ENCODE results near the gene ABCG2.
"Not testable (repeated sequence)": the region's sequence is repeated elsewhere in the genome, so short reads cannot be mapped to it uniquely, and the experiment has no call there.

Gene ABCG2

GRCh38 chr4:88109123-88109881, 49.1 kb downstream of the ABCG2 start:
- DNase-seq, result no peak

DNA sequence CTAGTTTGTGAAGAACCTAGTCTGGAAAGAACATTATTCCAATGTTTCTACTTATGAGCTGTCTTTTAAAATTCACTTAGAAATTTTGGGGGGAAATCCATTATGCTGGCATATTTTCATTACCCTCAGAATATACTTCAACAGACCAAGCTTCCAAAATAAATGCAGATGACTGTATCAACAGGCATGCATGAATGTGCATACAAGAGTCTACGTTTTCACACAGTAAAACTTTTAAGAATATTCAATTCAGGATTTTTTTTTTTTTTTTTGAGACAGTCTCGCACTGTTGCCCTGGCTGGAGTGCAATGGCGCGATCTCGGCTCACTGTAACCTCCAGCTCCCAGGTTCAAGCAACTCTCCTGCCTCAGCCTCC, 49.7 kb downstream of the ABCG2 start:
- no peak for DNase-seq

GRCh38 chr4:88108108-88108465, 50.4 kb downstream of the ABCG2 start:
- DNase-seq, result not testable (repeated sequence)

GRCh38 chr4:88107406-88108107, 50.9 kb downstream of the ABCG2 start:
- DNase-seq, result no peak

DNA sequence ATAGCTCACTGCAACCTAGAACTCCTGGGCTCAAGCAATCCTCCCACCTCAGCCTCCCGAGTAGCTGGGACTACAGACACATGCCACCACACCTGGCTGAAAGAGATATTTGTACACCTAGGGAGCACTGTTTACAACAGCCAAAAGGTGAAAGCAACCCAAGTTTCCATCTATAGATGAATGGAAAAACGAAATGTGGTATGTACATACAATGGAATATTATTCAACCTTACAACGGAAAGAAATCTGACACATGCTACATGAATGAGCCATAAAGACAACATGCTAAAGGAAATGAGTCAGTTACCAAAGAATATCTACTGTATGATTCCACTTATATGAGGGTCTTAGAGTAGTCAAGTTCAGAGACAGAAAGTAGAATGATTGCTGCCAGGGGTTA, 52.2 kb downstream of the ABCG2 start:
- DNase-seq, result no peak

DNA sequence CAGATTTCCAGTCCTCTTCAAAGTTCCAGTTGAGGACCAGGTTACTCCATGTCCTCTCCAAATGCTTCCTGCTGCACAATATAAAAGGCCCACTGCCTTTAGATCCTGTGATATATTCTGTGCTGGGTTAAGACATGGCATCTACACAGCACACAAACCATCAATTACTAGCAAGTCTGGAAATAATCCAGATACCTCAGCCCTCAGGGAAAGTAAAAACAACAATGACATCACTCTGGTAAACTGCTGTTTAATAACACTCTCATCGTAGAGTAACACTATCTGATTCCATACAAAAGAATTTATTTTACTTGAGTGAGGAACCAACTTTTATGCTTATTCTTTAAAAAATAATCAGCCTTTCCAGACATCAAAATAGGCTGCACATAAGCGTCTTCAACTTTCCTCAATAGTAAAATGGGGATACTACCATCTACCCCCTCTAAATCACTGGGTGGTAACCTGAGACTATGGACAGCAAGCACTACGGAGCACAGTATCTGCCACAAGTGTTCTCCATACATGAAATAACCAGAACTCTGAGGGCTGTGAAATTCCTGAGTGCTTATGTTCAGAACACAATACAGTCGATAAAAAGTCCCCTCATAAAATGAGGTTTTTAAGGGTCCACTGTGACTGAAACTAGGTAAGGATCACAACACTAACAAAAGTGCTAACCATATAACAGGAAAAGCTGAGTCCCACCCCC, 53.4 kb downstream of the ABCG2 start:
- no peak for DNase-seq

DNA sequence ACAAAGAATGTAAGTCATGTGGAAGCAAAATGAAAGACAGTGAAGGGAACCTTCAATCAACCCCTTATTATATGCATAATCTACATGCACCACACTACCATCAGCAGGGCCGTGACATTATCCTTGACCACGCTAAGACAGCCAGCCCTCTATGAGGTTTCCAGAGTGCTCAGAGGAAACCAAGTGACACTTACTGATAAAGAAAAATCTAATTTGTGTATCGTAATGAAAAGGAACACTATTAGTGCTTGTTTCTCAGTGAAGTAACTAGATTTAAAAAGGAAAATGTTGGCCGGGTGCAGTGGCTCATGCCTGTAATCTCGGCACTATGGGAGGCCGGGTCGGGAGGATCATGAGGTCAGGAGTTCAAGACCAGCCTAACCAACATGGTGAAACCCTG, 56.4 kb downstream of the ABCG2 start:
- DNase-seq, result no peak

DNA sequence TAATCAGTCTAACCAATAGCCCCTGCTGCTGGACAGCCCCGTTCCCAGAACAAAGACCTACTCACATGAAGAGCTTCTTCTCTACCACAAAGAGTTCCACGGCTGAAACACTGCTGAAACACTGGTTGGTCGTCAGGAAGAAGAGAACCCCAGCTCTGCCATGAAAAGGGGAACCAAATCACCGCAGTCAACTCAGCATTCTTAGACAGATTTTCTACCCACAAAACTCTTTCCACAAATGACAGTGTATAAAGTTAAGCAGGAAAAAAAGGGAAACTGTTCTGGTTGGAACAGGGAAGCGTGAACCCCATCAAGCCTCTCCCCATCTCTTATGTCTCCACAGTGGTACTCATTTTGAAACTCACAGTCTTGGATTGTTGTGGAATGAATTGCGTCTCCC, 57.3 kb downstream of the ABCG2 start:
- no peak for DNase-seq

DNA sequence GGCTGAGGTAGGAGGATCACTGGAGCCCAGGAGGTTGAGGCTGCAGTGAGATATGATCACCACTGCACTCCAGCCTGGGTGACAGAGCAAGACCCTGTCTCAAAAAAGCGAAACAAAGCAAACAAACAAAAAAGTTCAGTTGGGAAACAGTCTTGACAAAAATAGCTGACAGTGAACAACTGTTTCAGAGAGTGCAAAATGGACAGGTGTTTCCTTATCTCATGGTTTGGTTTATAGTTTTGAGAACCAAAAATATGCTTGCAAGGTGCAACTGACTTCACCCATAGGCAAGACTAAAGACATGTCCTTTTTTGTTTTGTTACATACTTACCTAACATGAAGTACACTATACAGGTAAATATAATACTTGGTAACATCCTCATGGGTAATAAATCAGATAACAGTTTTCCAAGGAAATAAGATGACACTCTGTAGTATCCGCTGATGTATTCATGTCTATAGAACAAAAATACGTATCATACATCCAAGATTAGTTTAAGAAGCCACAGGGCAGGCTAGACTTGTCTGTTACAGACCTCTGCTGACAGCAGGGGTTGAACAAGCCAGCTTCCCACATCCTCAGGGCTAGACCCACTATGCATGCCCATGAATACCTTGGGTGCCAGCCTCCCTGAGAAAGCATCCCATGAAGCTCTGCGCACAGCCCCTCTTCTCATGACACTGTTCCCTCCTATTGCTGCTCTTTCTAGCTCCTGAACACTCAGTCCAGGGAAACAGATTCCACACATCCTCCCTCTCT, 59.3 kb downstream of the ABCG2 start:
- no peak for DNase-seq

- DNase-seq, result no peak
Observed at GRCh38 chr4:88097781-88098180, 60.7 kb downstream of the ABCG2 start.

DNA sequence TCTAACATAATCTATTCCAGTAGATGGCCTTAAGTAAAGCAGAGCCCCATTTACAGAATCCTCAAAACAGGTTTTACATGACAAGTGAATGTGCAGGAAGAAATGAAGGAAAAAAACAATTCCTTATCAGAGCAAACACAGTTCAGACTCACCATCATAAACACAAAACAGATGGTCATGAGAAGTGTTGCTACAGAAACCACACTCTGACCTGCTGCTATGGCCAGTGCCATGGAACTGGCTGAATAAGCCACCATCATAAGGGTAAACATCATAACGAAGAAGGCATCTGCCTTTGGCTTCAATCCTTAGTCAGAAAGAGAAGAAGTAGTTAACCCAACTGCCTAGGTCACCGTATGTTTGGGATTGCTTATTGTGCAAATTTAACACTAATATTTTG, 61.1 kb downstream of the ABCG2 start:
- no peak for DNase-seq

DNA sequence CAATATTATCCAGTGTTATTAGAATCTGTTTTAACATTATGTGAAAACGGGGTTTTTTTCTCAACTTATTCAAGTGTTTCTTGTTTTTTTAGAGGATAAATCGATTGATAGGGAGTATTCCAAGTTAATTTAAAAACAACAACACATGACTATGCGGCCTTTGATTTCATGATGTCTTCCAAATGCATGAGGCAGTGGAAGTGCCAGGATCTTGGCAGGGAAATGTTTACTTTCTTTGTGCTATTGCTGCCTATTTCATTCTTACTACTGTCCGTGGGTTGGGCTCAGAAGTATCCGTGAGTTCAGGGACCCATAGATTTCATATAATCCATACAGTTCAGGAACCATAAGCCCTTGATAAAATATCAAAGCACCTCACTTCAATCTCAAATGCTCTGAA, 64.6 kb downstream of the ABCG2 start:
- no peak for DNase-seq

DNA sequence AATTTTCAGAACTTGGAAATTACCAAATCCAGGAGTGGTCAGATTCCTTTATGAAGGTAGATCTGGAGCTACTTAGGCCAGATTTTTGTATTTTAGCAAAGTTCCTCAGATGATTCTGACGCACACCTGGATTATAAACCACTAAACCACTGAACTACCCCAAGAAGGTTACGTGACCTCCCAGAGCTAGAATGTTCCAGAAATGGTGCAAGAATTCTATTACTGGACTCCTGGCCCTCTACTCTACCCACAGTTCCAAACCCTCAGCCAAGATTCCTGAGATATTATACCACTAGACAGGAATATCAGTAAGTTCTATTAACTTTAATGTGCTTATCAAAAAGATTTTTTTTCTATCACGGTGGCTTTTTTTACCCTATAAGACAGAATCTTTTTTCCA, 67.1 kb downstream of the ABCG2 start:
- no peak for DNase-seq

DNA sequence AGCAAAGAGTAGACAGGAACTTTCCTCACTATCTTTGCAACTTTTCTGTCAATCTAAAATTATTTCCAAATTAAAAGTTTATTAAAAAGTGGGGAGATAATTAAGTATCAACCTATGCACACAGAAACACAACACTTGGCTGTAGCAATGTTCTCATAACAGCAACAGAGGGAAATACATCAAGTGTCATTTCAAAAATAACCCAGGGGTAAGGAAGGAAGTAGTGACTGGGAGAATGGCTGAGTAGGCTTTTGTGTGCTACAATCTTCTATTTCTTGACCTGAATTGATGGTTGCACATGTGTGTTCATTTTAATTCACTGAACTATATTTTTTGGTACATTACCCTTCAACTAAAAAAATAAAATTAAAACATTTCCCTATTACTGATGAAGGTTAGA, 67.5 kb downstream of the ABCG2 start:
- DNase-seq, result no peak

DNA sequence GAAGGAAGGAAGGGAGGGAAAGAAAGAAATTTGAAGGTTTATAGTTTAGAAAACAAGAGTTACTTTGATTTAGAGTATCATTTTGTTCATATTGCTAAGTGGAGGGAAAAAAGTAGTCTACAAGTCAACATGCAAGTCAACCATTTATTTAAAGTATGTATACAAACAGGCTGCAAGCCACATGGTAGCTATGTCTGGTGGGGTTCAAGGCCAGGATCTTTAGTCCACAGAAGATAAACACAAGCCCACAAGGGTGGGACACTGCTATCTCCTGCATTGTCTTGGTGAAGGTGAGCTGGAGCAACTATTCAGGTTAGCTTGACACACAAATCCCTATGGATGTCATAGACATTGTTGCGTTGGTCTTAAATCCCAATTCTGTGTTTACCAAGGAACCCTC, 71.4 kb downstream of the ABCG2 start:
- DNase-seq, result no peak

- no peak for DNase-seq
Observed at GRCh38 chr4:88080626-88081025, 77.8 kb downstream of the ABCG2 start.

GRCh38 chr4:88078579-88078978, 79.9 kb downstream of the ABCG2 start:
- no peak for DNase-seq

GRCh38 chr4:88077911-88078524, 80.4 kb downstream of the ABCG2 start:
- DNase-seq, result no peak

GRCh38 chr4:88075336-88075735, 83.1 kb downstream of the ABCG2 start:
- DNase-seq, result no peak

DNA sequence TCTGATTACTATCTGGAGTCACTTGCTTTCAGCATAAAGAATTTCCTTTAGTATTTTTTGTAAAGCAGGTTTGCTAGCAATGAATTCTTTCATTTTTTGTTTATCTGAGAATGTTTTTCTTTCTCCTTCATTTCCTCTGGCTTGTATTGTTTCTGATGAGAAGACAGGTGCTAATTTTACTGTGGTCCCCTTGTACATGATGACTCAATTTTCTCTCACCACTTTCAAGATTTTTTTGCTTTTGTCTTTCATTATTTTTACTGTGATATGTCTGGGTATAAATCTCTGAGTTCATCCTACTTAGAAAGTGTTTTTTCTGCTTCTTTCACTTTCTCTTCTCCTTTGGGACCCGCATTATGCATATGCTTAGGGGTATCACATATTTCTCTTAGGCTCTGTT, 88.4 kb downstream of the ABCG2 start:
- no peak for DNase-seq

- DNase-seq, result no peak
Observed at GRCh38 chr4:88064410-88064809, 94.0 kb downstream of the ABCG2 start.

- no peak for DNase-seq
Observed at GRCh38 chr4:88063634-88064296, 94.7 kb downstream of the ABCG2 start.
